ENCODE data around the gene MIA2.
"Not testable (repeated sequence)": the region's sequence is repeated elsewhere in the genome, so short reads cannot be mapped to it uniquely, and the experiment has no call there.

Gene MIA2

GRCh38 chr14:39246618-39247017 is 12.9 kb downstream of the MIA2 start:
- Mint-ChIP-seq H3K27ac (no peak overlapping the region), H3K27me3 (ENCODE audit: low read depth) (peaks cover 15% of the 10 kb centered on the region), H3K9me3 (no peaks in the 10 kb centered on the region), H3K4me1 (ENCODE audit: low read depth) (no peaks in the 10 kb centered on the region), H3K4me3 (no peak overlapping the region), H3K36me3 (ENCODE audit: low read depth) (no peaks in the 10 kb centered on the region)
- DNase-seq (ENCODE audit: low spot score), result no peak

GRCh38 chr14:39247256-39247655 is 13.5 kb downstream of the MIA2 start:
- no peaks in the 10 kb centered on the region for H3K4me1 Mint-ChIP-seq (ENCODE audit: low read depth)
- no peak overlapping the region for H3K27ac Mint-ChIP-seq
- peaks cover 1% of the 10 kb centered on the region for H3K36me3 Mint-ChIP-seq (ENCODE audit: low read depth)
- peaks cover 15% of the 10 kb centered on the region for H3K27me3 Mint-ChIP-seq (ENCODE audit: low read depth)
- DNase-seq (ENCODE audit: low spot score), result no peak
- no peak overlapping the region for H3K4me3 Mint-ChIP-seq
- peaks cover 3% of the 10 kb centered on the region for H3K9me3 Mint-ChIP-seq

- Mint-ChIP-seq H3K27me3 (ENCODE audit: low read depth) (peaks cover 15% of the 10 kb centered on the region), H3K36me3 (ENCODE audit: low read depth) (peaks cover 1% of the 10 kb centered on the region), H3K4me3 (no peak overlapping the region), H3K27ac (no peak overlapping the region), H3K4me1 (ENCODE audit: low read depth) (no peaks in the 10 kb centered on the region), H3K9me3 (peaks cover 5% of the 10 kb centered on the region)
- no peak for DNase-seq (ENCODE audit: low spot score)
These were observed 17.8 kb downstream of the MIA2 start for GRCh38 chr14:39251547-39251946.

GRCh38 chr14:39257388-39257787 is 23.7 kb downstream of the MIA2 start:
- H3K4me1 Mint-ChIP-seq (ENCODE audit: low read depth); H3K27ac Mint-ChIP-seq; H3K36me3 Mint-ChIP-seq (ENCODE audit: low read depth); DNase-seq (ENCODE audit: low spot score); H3K4me3 Mint-ChIP-seq; H3K27me3 Mint-ChIP-seq (ENCODE audit: low read depth): not testable (repeated sequence)
- peaks cover 29% of the 10 kb centered on the region for H3K9me3 Mint-ChIP-seq

- Mint-ChIP-seq H3K27ac (no peak overlapping the region), H3K4me3 (no peak overlapping the region), H3K9me3 (peaks cover 30% of the 10 kb centered on the region), H3K4me1 (ENCODE audit: low read depth) (no peaks in the 10 kb centered on the region), H3K27me3 (ENCODE audit: low read depth) (no peaks in the 10 kb centered on the region), H3K36me3 (ENCODE audit: low read depth) (peaks cover 7% of the 10 kb centered on the region)
- no peak for DNase-seq (ENCODE audit: low spot score)
These were observed 25.2 kb downstream of the MIA2 start for GRCh38 chr14:39258782-39259545.

GRCh38 chr14:39260161-39260560 is 26.4 kb downstream of the MIA2 start:
- H3K27me3 Mint-ChIP-seq (ENCODE audit: low read depth), result not testable (repeated sequence)

GRCh38 chr14:39262214-39262613 is 28.5 kb downstream of the MIA2 start:
- H3K36me3 Mint-ChIP-seq (ENCODE audit: low read depth); DNase-seq (ENCODE audit: low spot score); H3K4me3 Mint-ChIP-seq; H3K27ac Mint-ChIP-seq; H3K27me3 Mint-ChIP-seq (ENCODE audit: low read depth): not testable (repeated sequence)
- Mint-ChIP-seq H3K9me3 (peaks cover 32% of the 10 kb centered on the region), H3K4me1 (ENCODE audit: low read depth) (peaks cover 14% of the 10 kb centered on the region)

More at GRCh38 chr14:39260161-39260560, 26.4 kb downstream of the MIA2 start:
- peaks cover 33% of the 10 kb centered on the region for H3K9me3 Mint-ChIP-seq
- H3K4me3 Mint-ChIP-seq; H3K36me3 Mint-ChIP-seq (ENCODE audit: low read depth); DNase-seq (ENCODE audit: low spot score); H3K4me1 Mint-ChIP-seq (ENCODE audit: low read depth); H3K27ac Mint-ChIP-seq: not testable (repeated sequence)

GRCh38 chr14:39264057-39264456 is 30.3 kb downstream of the MIA2 start:
- peaks cover 24% of the 10 kb centered on the region for H3K4me1 Mint-ChIP-seq (ENCODE audit: low read depth)
- no peak overlapping the region for H3K4me3 Mint-ChIP-seq
- no peaks in the 10 kb centered on the region for H3K27me3 Mint-ChIP-seq (ENCODE audit: low read depth)
- DNase-seq (ENCODE audit: low spot score), result no peak
- H3K27ac Mint-ChIP-seq, result no peak overlapping the region
- H3K36me3 Mint-ChIP-seq (ENCODE audit: low read depth), result peaks cover 8% of the 10 kb centered on the region
- peaks cover 21% of the 10 kb centered on the region for H3K9me3 Mint-ChIP-seq

GRCh38 chr14:39264558-39264957 is 30.8 kb downstream of the MIA2 start:
- no peak for DNase-seq (ENCODE audit: low spot score)
- Mint-ChIP-seq H3K27ac (no peak overlapping the region), H3K27me3 (ENCODE audit: low read depth) (no peaks in the 10 kb centered on the region), H3K9me3 (peaks cover 21% of the 10 kb centered on the region), H3K4me1 (ENCODE audit: low read depth) (peaks cover 28% of the 10 kb centered on the region), H3K36me3 (ENCODE audit: low read depth) (peaks cover 8% of the 10 kb centered on the region), H3K4me3 (no peak overlapping the region)

- Mint-ChIP-seq H3K4me3 (peak overlapping the region; percentile 81), H3K27ac (peak overlapping the region; percentile 48)
These were observed 31.3 kb downstream of the MIA2 start for GRCh38 chr14:39265033-39265432.

GRCh38 chr14:39265806-39266524 is 32.2 kb downstream of the MIA2 start:
- peak overlapping the region; percentile 81 for H3K4me3 Mint-ChIP-seq
- H3K4me1 Mint-ChIP-seq (ENCODE audit: low read depth), result peaks cover 40% of the 10 kb centered on the region
- peaks cover 14% of the 10 kb centered on the region for H3K36me3 Mint-ChIP-seq (ENCODE audit: low read depth)
- no peaks in the 10 kb centered on the region for H3K27me3 Mint-ChIP-seq (ENCODE audit: low read depth)
- H3K9me3 Mint-ChIP-seq, result peaks cover 15% of the 10 kb centered on the region
- no peak for DNase-seq (ENCODE audit: low spot score)
- H3K27ac Mint-ChIP-seq, result peak overlapping the region; percentile 74

More at GRCh38 chr14:39265033-39265432, 31.3 kb downstream of the MIA2 start:
- Mint-ChIP-seq H3K4me1 (ENCODE audit: low read depth) (peaks cover 32% of the 10 kb centered on the region), H3K9me3 (peaks cover 21% of the 10 kb centered on the region), H3K27me3 (ENCODE audit: low read depth) (no peaks in the 10 kb centered on the region), H3K36me3 (ENCODE audit: low read depth) (peaks cover 8% of the 10 kb centered on the region)
- no peak for DNase-seq (ENCODE audit: low spot score)

- Mint-ChIP-seq H3K4me1 (ENCODE audit: low read depth) (peaks cover 41% of the 10 kb centered on the region), H3K27me3 (ENCODE audit: low read depth) (no peaks in the 10 kb centered on the region), H3K9me3 (peaks cover 14% of the 10 kb centered on the region), H3K36me3 (ENCODE audit: low read depth) (peaks cover 18% of the 10 kb centered on the region), H3K4me3 (peak overlapping the region; percentile 81), H3K27ac (peak overlapping the region; percentile 74)
- DNase-seq (ENCODE audit: low spot score), result peak; percentile 36
These were observed 32.8 kb downstream of the MIA2 start for GRCh38 chr14:39266525-39266870.

GRCh38 chr14:39266871-39267607 is 33.3 kb downstream of the MIA2 start:
- peaks cover 41% of the 10 kb centered on the region for H3K4me1 Mint-ChIP-seq (ENCODE audit: low read depth)
- H3K27ac Mint-ChIP-seq, result peak overlapping the region; percentile 74
- DNase-seq (ENCODE audit: low spot score), result peak; percentile 73
- H3K36me3 Mint-ChIP-seq (ENCODE audit: low read depth), result peaks cover 21% of the 10 kb centered on the region
- peak overlapping the region; percentile 81 for H3K4me3 Mint-ChIP-seq
- H3K9me3 Mint-ChIP-seq, result peaks cover 8% of the 10 kb centered on the region
- H3K27me3 Mint-ChIP-seq (ENCODE audit: low read depth), result no peaks in the 10 kb centered on the region

GRCh38 chr14:39267608-39268005 is 33.9 kb downstream of the MIA2 start:
- peaks cover 17% of the 10 kb centered on the region for H3K36me3 Mint-ChIP-seq (ENCODE audit: low read depth)
- peaks cover 5% of the 10 kb centered on the region for H3K9me3 Mint-ChIP-seq
- H3K4me1 Mint-ChIP-seq (ENCODE audit: low read depth), result peaks cover 41% of the 10 kb centered on the region
- no peak for DNase-seq (ENCODE audit: low spot score)
- H3K27ac Mint-ChIP-seq, result peak overlapping the region; percentile 74
- H3K27me3 Mint-ChIP-seq (ENCODE audit: low read depth), result no peaks in the 10 kb centered on the region
- peak overlapping the region; percentile 81 for H3K4me3 Mint-ChIP-seq
